Stimulated activated CD4-positive, alpha-beta T cell treated with anti-CD3 and anti-CD28 coated beads, Interleukin-1b, Interleukin-23, amount 100 ng/mL, for 24 hours (primary cell): ENCODE data around the gene FADS2.
A peak's percentile ranks its signal among the peaks of the same experiment; 100 is the strongest.
"Not testable (repeated sequence)": the region's sequence is repeated elsewhere in the genome, so short reads cannot be mapped to it uniquely, and the experiment has no call there.

Experiments used
- DNase-seq, 4 experiments: peaks; one replicate each; pipeline ENCODE4 v3.0.0-alpha.2; 2020; ENCODE audit warnings: low read depth in 4 of 4, low spot score in 1 of 4

The FADS2 gene

GRCh38 chr11:61866958-61867343 is 38.9 kb downstream of the FADS2 start:
- DNase-seq = no peak

GRCh38 chr11:61868571-61869428 is 40.7 kb downstream of the FADS2 start:
- DNase-seq = no peak

- no peak for DNase-seq
Measured at GRCh38 chr11:61869429-61869707, 41.3 kb downstream of the FADS2 start.

GRCh38 chr11:61869708-61870451 is 41.8 kb downstream of the FADS2 start:
- no peak for DNase-seq

GRCh38 chr11:61870541-61871031 is 42.5 kb downstream of the FADS2 start:
- no peak for DNase-seq

- DNase-seq = peak; percentile 15 to 48 (median 38)
Measured at GRCh38 chr11:61871158-61871597, 43.1 kb downstream of the FADS2 start.

- no peak for DNase-seq
Measured at GRCh38 chr11:61872935-61873565, 45.0 kb downstream of the FADS2 start.

- no peak for DNase-seq
Measured at GRCh38 chr11:61873588-61874376, 45.7 kb downstream of the FADS2 start.

- no peak for DNase-seq
Measured at GRCh38 chr11:61874377-61874809, 46.3 kb downstream of the FADS2 start.

GRCh38 chr11:61874853-61875252 is 46.8 kb downstream of the FADS2 start:
- no peak for DNase-seq

GRCh38 chr11:61875698-61876097 is 47.6 kb downstream of the FADS2 start:
- DNase-seq = no peak

- DNase-seq = no peak
Measured at GRCh38 chr11:61879152-61879551, 51.1 kb downstream of the FADS2 start.

GRCh38 chr11:61880031-61880430 is 51.9 kb downstream of the FADS2 start:
- DNase-seq = no peak

- no peak for DNase-seq
Measured at GRCh38 chr11:61880454-61880853, 52.4 kb downstream of the FADS2 start.

- no peak for DNase-seq
Measured at GRCh38 chr11:61881397-61881796, 53.3 kb downstream of the FADS2 start.

GRCh38 chr11:61882267-61882666 is 54.2 kb downstream of the FADS2 start:
- DNase-seq = not testable (repeated sequence)

- no peak for DNase-seq
Measured at GRCh38 chr11:61882879-61883278, 54.8 kb downstream of the FADS2 start.

- DNase-seq = no peak
Measured at GRCh38 chr11:61883327-61883726, 55.2 kb downstream of the FADS2 start.

GRCh38 chr11:61883947-61884346 is 55.8 kb downstream of the FADS2 start:
- DNase-seq = no peak

GRCh38 chr11:61885166-61885778 is 57.2 kb downstream of the FADS2 start:
- no peak for DNase-seq
